Gastrocnemius medialis (tissue), 4 donors: ENCODE data around the gene SSH3. TPM values are rescaled to one million over a fixed set of nuclear protein-coding genes. Genes with fewer than 3 reads are reported as not detected.

ENCODE experiments used
- ATAC-seq, 2 donors: fragments of 150-250 bp; one replicate each; pipeline ENCODE4 v1.9.1; 2016
- DNase-seq, 2 donors: peaks; one replicate each; pipeline ENCODE4 v3.0.0-alpha.2; 2019
- H3K27ac ChIP-seq, 4 donors: fragments of 200-600 bp; sonication (generic); 1 replicate in 1 of 4; 2 replicates in 3 of 4; pipeline ENCODE4 v1.5.1; 2016 to 2018; ENCODE audit warnings: mild to moderate bottlenecking in 2 of 4, moderate library complexity in 1 of 4
- H3K27me3 ChIP-seq, 3 donors: fragments of 200-600 bp; sonication (generic) in 2 of 3; 1 replicate in 1 of 3; 2 replicates in 2 of 3; pipeline versions ENCODE4 v1.5.1 to v1.6.0; 2016 to 2019; ENCODE audit warnings: mild to moderate bottlenecking in 1 of 3, moderate library complexity in 1 of 3
- H3K36me3 ChIP-seq, 2 donors: fragments of 200-600 bp; sonication (generic) in 1 of 2; one replicate each; pipeline ENCODE4 v1.5.1; 2017 to 2018
- H3K4me1 ChIP-seq, 2 donors: fragments of 200-600 bp; sonication (generic) in 1 of 2; one replicate each; pipeline ENCODE4 v1.5.1; 2016 to 2017; ENCODE audit warnings: mild to moderate bottlenecking in 2 of 2
- H3K4me3 ChIP-seq, 4 donors: fragments of 200-600 bp; sonication (generic) in 3 of 4; 1 replicate in 1 of 4; 2 replicates in 3 of 4; pipeline ENCODE4 v1.5.1; 2016 to 2019; ENCODE audit warnings: mild to moderate bottlenecking in 2 of 4
- H3K9me3 ChIP-seq, 3 donors: fragments of 200-600 bp; sonication (generic) in 2 of 3; 1 replicate in 1 of 3; 2 replicates in 2 of 3; pipeline ENCODE4 v1.5.1; 2016 to 2019
- CTCF ChIP-seq, 5 experiments: fragments of 450-650 bp in 3 of 5; fragments of 200-600 bp in 2 of 5; sonication (generic) in 2 of 5; IDR thresholded peaks in 4 of 5; conservative IDR thresholded peaks in 1 of 5; 1 replicate in 4 of 5; 2 replicates in 1 of 5; pipeline ENCODE4 v1.5.1; 2016 to 2019; ENCODE audit warnings: antibody characterized with exemption in 5 of 5, mild to moderate bottlenecking in 3 of 5, moderate library complexity in 3 of 5
- POLR2A ChIP-seq, 2 donors: fragments of 450-650 bp; IDR thresholded peaks; one replicate each; pipeline ENCODE4 v1.6.1; 2017; ENCODE audit warnings: antibody characterized with exemption in 2 of 2, mild to moderate bottlenecking in 2 of 2, moderate library complexity in 2 of 2
- in situ Hi-C, 4 donors: fragments of 200-750 bp; cut with MboI; loops; one replicate each; pipeline versions ENCODE4 v1.15.0 to v1.8.0; 2017; ENCODE audit warnings: low sequenced_read_pairs in 4 of 4
- intact Hi-C: fragments of 100-400 bp; cut with DNase I; formaldehyde crosslinking; loops from one replicate; pipeline ENCODE4 v1.15.1; 2023; ENCODE audit warnings: low total_unique reads
- total RNA-seq, 4 donors: library from RNA; depleted of rRNA; stranded (reverse); fragments of >200 nt; gene quantifications; one replicate each; pipeline versions ENCODE4 v1.1.0 to v1.2.3, GENCODE V29; 2016

The SSH3 gene
- 10 to 100 TPM in 2 of 4 donors, 1 to 10 TPM in 2; 7.9 to 16.3 (median 11.9) TPM for total RNA-seq

- intact Hi-C loops, result loop anchor here (2.0 to 5.0 kb wide), 2 partner anchors 14 to 36 kb away; partner anchors contain the start of gene GRK2
- Histone ChIP-seq H3K9me3 (no peaks in the 10 kb centered on the region), H3K27me3 (no peaks in the 10 kb centered on the region), H3K4me1 (peaks cover 20 to 25% of the 10 kb centered on the region in 2 donors), H3K27ac (peak within 1 kb of the TSS; percentile 83 to 89 (median 86)), H3K4me3 (peak within 1 kb of the TSS; percentile 76 to 94 (median 90)), H3K36me3 (peaks cover 0 to 15% of the 10 kb centered on the region in 2 donors)
- no peak for TF ChIP-seq CTCF (IDR thresholded peaks at IDR 0.05 in 4 of 5, conservative IDR thresholded peaks at IDR 0.05 in 1 of 5)
- TF ChIP-seq POLR2A (IDR thresholded peaks at IDR 0.05), result peak; percentile 60 to 70
- peak; percentile 68 to 75 for DNase-seq
- peak; percentile 78 to 80 for ATAC-seq
- in situ Hi-C loops, result no loop called here
Observed at GRCh38 chr11:67303132-67303834, at the start of gene SSH3. SSH3 (plus strand) TSS chr11:67303530; CDS start chr11:67303626, 96 bp downstream.

- peak in 1 of 2 donors; percentile 9 for DNase-seq
- H3K4me3 ChIP-seq, result no peak overlapping the region
- TF ChIP-seq POLR2A (IDR thresholded peaks at IDR 0.05), result no peak
- no peak for TF ChIP-seq CTCF (IDR thresholded peaks at IDR 0.05 in 4 of 5, conservative IDR thresholded peaks at IDR 0.05 in 1 of 5)
- no peaks in the 10 kb centered on the region for H3K27me3 ChIP-seq
- H3K9me3 ChIP-seq, result no peaks in the 10 kb centered on the region
- in situ Hi-C loops, result no loop called here
- peaks cover 0 to 2% of the 10 kb centered on the region in 2 donors for H3K4me1 ChIP-seq
- peaks cover 0 to 81% of the 10 kb centered on the region in 2 donors for H3K36me3 ChIP-seq
- no peak overlapping the region for H3K27ac ChIP-seq
- ATAC-seq, result no peak
- intact Hi-C loops, result no loop called here
Observed at GRCh38 chr11:67253872-67254624, 49.3 kb upstream of the SSH3 start.

- Histone ChIP-seq H3K27ac (no peak overlapping the region), H3K36me3 (peaks cover 0 to 74% of the 10 kb centered on the region in 2 donors), H3K4me1 (no peaks in the 10 kb centered on the region), H3K27me3 (no peaks in the 10 kb centered on the region), H3K9me3 (no peaks in the 10 kb centered on the region), H3K4me3 (no peak overlapping the region)
- ATAC-seq (no peak), DNase-seq (no peak)
- in situ Hi-C loops, result no loop called here
- TF ChIP-seq POLR2A (IDR thresholded peaks at IDR 0.05) (no peak), CTCF (IDR thresholded peaks at IDR 0.05 in 4 of 5, conservative IDR thresholded peaks at IDR 0.05 in 1 of 5) (no peak)
- intact Hi-C loops, result no loop called here
Observed at GRCh38 chr11:67254798-67255197, 48.5 kb upstream of the SSH3 start.

- Histone ChIP-seq H3K4me1 (no peaks in the 10 kb centered on the region), H3K4me3 (no peak overlapping the region), H3K27me3 (no peaks in the 10 kb centered on the region), H3K9me3 (no peaks in the 10 kb centered on the region), H3K27ac (no peak overlapping the region), H3K36me3 (peaks cover 0 to 68% of the 10 kb centered on the region in 2 donors)
- TF ChIP-seq CTCF (IDR thresholded peaks at IDR 0.05 in 4 of 5, conservative IDR thresholded peaks at IDR 0.05 in 1 of 5) (no peak), POLR2A (IDR thresholded peaks at IDR 0.05) (no peak)
- intact Hi-C loops (no loop called here), in situ Hi-C loops (no loop called here)
- ATAC-seq (no peak), DNase-seq (no peak)
Observed at GRCh38 chr11:67255353-67255752, 48.0 kb upstream of the SSH3 start.
